HG03378 (cell line): ENCODE results near the gene PLK3.
"Not testable (repeated sequence)": the region's sequence is repeated elsewhere in the genome, so short reads cannot be mapped to it uniquely, and the experiment has no call there.

Experiments used
- ATAC-seq: cut with Tn5 transposase; IDR thresholded peaks from one replicate; pipeline ENCODE4 v1.9.1; 2021; ENCODE audit warnings: mild to moderate bottlenecking, moderate library complexity; ENCODE audit not compliant: unreplicated experiment

PLK3 gene

GRCh38 chr1:44826375-44827196 lies 26.4 kb downstream of the PLK3 start:
- ATAC-seq, result no peak

GRCh38 chr1:44827197-44828002 lies 27.2 kb downstream of the PLK3 start:
- no peak for ATAC-seq

GRCh38 chr1:44828003-44828651 lies 27.9 kb downstream of the PLK3 start:
- ATAC-seq, result no peak

- ATAC-seq, result no peak
These were observed 28.8 kb downstream of the PLK3 start for GRCh38 chr1:44828841-44829440.

GRCh38 chr1:44829506-44830384 lies 29.6 kb downstream of the PLK3 start:
- ATAC-seq, result no peak

GRCh38 chr1:44830900-44831304 lies 30.7 kb downstream of the PLK3 start:
- no peak for ATAC-seq

GRCh38 chr1:44831516-44831915 lies 31.3 kb downstream of the PLK3 start:
- no peak for ATAC-seq

GRCh38 chr1:44832056-44832705 lies 32.0 kb downstream of the PLK3 start:
- no peak for ATAC-seq

GRCh38 chr1:44834328-44834727 lies 34.2 kb downstream of the PLK3 start:
- no peak for ATAC-seq

- ATAC-seq, result peak; percentile 70
These were observed 35.8 kb downstream of the PLK3 start for GRCh38 chr1:44835738-44836675.

GRCh38 chr1:44838294-44838693 lies 38.1 kb downstream of the PLK3 start:
- not testable (repeated sequence) for ATAC-seq

GRCh38 chr1:44839576-44839975 lies 39.4 kb downstream of the PLK3 start:
- no peak for ATAC-seq

GRCh38 chr1:44842486-44842861 lies 42.3 kb downstream of the PLK3 start:
- no peak for ATAC-seq

- ATAC-seq, result no peak
These were observed 42.9 kb downstream of the PLK3 start, which contains the start of gene PTCH2 for GRCh38 chr1:44842862-44843655. Gene PTCH2 (minus strand): TSS chr1:44843253. CDS start chr1:44842932, 321 bp downstream.

- ATAC-seq, result no peak
These were observed 46.8 kb downstream of the PLK3 start for GRCh38 chr1:44846985-44847384.

GRCh38 chr1:44847845-44848244 lies 47.7 kb downstream of the PLK3 start:
- no peak for ATAC-seq

- ATAC-seq, result no peak
These were observed 48.4 kb downstream of the PLK3 start for GRCh38 chr1:44848456-44849181.
